Measurements from ENCODE around the gene CSF3R.
A peak's percentile ranks its signal among the peaks of the same experiment; 100 is the strongest.
"Not testable (repeated sequence)": the region's sequence is repeated elsewhere in the genome, so short reads cannot be mapped to it uniquely, and the experiment has no call there.

The CSF3R gene

DNA sequence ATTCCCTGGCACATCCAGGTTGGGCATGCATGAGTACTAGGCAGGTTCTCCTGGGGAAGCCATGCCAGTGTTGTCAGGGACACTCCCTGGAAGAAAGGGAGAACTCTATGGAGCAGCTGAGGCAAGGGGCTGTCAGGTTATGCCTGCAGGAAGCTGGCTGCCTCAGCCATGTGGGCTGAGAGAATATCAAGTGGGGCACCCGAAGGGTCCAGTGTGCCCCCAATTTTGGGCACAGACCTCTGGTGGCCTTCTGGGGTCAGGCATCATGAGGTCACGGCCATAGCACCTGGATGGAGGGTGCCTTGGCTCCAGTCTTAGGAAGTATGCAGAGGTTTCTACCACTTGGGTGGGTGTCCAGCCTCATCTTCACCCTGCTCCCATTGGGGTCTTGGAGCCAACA lies 2.6 kb downstream of the CSF3R start:
- no peak for DNase-seq

DNA sequence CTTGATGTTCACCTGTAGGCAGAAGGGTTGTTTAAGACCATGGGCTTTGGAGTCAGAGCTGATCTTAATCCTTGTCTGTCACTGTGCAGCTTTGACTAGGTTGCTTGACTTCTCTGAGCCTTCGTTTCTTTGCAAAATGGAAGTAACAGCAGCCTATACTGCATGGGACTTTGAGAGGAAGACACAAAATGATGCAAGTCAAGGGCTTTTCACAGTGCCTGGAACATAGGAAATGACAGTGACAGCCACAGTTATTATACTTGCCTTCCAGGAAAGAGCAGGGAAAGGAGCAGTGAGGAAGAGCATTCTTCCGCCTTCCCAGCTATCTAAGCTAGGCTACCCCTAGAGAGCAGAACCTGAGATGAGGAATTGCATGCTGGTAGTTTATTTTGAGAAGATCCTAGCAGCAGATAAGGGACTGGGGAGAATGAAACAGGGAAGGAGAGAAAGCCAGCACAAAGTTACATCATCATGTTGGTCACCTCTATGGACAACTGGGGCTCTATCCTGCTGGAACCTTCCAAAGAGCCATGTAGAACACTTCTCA lies 3.1 kb downstream of the CSF3R start:
- DNase-seq: peak; percentile 74

DNA sequence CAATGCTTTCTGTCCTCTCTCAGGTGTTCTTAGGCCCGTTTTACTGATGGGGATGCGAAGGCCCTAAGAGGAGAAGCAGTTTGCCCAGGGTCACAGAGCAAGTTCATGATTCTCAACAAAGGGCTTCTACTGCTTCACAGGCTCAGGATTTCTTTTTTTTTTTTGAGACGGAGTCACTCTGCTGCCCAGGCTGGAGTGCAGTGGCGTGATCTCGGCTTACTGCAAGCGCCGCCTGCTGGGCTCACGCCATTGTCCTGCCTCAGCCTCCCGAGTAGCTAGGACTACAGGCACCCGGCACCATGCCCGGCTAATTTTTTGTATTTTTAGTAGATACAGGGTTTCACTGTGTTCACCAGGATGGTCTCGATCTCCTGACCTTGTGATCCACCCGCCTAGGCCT lies 5.1 kb downstream of the CSF3R start:
- not testable (repeated sequence) for DNase-seq

DNA sequence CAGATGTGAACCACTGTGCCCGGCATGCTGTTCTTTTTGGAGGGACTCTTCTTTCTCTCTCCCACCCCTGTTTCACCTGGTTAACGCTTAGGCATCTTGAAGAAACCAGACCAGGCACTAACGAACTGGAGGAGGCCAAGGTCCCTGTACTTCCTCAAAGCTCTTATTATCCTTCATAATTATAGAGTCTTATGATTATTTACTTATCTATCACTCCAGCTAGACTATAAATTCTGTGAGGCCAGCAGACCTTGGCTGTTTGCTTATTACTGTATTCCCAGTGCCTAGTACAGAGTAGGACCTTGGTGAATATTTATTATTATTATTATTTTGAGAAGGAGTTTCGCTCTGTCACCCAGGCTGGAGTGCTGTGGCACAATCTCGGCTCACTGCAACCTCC lies 5.8 kb downstream of the CSF3R start:
- DNase-seq: no peak

GRCh38 chr1:36475910-36476604 lies 6.7 kb downstream of the CSF3R start:
- peak; percentile 13 for DNase-seq

DNA sequence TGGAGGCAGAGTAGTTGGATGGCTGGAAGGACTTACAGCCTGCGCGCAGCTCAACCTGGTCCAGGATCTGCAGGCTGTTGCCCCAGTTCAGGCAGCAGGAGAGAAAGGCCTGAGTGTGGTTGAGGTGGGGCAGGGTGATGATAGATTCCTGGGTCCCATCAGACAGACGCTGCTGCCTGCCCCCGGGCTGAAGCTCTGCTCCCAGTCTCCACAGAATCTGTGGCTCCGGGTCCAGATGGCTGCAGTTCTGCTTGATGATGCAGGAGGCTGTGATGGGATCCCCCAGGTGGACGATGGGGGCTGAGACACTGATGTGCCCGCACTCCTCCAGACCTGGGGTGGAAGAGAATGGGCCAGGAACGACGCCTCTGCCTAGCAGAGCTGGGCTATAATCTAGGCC lies 7.4 kb downstream of the CSF3R start:
- no peak for DNase-seq

- no peak for DNase-seq
Observed at GRCh38 chr1:36472656-36473055, 10.1 kb downstream of the CSF3R start.

- DNase-seq: no peak
Observed at GRCh38 chr1:36471830-36472641, 10.7 kb downstream of the CSF3R start.

- DNase-seq: no peak
Observed at GRCh38 chr1:36469163-36469562, 13.6 kb downstream of the CSF3R start.

DNA sequence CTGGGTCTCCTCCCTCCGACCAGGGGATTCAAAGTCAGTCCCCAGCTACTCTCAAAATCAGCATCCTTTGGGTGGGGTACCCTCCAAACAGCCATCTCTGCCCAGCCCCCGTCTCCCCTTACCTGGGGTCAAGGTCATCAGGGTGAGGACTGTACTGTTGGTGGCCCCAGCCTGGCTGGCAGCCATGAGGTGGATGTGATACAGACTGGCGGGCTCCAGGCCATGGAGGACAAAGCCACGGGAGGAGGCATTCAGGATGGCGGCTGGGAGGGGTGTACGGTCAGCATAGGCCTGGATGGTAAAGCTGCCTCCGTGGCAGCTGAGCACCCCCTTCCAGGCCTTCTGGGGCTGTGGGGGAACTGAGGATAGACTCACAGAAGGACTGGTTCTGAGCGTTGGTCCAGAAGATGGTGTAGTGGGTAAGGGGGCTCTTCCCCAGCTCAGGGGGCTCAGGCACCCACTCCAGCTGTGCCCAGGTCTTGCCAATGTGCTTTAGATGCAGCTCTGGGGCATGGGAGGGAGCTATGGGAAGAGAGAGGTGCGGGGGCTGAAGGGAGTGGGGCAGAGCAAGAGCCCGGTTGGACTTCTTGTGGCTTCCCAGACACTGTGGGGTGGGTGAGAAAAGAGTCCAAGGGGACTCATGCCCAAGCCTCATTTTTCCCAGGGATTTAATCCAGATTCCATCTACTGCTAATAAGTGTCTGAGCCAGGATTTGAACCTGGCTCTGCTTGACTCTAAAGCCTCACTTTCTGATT lies 14.8 kb downstream of the CSF3R start:
- DNase-seq: no peak

DNA sequence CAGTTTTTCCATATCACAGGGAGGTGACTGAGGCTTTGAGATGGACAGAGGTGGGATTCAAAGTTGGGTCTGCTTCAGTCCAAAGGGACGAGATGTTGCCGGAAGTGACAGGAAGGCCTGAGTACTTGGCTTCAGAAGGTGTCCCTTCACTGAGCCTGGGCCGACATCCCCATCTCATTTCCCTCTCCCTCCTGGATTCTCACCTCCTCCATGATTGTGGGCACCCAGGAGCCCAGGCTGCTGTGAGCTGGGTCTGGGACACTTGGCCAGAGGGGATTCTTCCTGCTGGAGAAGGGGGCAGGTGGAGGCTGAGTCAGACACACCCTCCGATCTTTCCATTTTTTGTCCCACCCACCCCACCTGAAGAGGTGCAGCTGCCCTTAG lies 15.7 kb downstream of the CSF3R start:
- DNase-seq: no peak

DNA sequence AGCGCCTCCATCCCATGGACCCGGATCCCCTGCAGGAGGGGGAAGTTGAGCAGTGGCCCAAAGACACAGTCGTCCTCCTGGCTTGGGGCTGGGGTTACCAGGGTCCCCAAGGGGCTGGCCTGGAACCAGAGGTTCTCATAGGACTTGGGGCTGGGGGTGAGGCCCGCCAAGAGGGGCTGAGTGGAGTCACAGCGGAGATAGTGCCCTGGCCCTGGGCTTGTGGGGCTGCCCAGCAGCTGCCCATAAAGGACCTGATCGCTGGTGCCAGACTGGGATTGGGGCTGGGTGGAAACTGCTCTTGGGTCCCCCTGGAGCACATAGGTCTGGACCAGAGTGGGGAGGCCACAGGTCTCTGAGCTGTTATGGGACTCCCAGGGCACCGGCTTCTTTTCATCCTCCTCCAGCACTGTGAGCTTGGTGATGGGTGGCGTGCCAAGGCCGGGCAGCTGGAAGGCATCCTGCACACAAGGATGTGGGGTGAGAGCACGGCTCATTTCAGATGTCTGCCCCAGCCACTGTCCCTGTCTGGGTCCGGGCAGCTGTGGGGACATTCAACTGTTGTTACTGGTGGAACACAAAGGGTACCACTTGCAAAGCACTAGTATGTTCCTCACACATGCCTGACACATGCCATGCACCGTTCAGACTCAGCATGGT lies 16.2 kb downstream of the CSF3R start:
- no peak for DNase-seq

DNA sequence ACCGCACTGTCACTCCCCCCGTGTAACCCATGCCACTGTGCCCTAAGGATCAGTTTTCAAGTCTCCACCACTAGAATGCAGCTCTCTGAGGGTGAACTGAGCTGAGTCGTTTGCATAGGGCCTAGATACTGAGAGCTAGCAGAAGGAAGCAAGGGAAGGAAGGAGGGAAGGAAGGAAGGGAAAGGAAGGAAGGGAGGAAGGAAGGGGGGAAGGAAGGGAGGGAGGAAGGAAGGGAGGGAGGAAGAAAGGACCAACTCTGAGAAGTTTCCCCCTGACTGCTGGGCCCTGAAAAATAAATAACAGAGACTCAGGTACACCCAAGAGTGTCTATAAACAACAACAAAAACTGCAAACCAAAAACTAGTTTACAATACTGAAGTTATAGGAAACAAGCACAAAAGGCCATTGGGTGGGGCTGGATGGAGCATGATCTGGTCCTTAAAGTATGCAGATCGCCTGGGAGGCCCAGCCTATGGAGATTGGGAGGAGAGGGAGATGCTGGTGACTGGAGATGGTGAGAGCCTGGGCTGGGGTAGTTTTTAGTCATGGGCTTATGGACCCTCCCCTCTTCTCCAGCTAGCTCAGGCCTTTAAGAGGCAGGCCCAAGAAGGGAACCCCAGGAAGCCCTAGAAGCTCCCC lies 16.9 kb downstream of the CSF3R start:
- no peak for DNase-seq

- DNase-seq: peak; percentile 45
Observed at GRCh38 chr1:36464605-36465393, 17.9 kb downstream of the CSF3R start.

DNA sequence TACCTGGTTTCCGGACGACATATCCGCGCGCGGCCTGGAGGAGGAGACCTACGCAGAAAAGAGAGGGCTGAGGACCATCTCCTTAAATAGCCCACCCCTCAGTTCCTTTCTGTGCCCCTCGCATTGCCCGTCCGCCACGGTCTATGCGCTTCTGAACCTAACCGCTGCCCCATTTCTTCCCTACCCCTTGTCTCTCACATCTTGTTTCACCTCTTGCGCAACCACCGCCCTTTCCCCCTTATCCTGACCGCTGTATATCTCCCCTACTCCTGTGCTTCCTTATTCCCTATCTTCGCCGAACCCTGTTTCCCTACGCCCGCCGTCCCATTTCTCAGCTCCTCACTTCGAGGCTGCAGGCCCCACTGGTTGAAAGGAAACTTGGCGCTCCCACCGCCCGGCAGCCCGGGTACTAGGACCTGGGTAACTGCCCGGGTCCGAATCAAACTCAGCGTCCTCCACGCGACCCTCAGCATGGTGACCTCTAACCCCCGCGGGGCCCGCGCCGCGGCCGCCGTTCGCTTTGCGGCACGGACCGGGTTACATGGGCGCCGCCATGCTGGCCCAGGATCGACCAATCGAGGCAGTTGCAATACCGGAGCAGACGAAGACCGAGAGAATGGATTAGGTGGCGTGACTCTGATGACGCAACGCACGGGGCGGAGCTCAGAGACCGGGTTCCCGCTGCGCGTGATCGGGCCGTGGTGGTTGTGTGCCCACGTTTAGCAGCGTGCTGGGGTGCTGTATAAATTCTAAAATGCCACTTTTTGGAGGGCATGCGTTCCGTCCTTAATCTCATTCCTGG lies 18.7 kb downstream of the CSF3R start, which contains the start of gene MRPS15:
TSS of gene MRPS15 (minus strand) at position 582 of the 802 bp plus-strand sequence. CDS start at position 473, 109 bp downstream.
- DNase-seq: peak; percentile 97

GRCh38 chr1:36463463-36463802 lies 19.3 kb downstream of the CSF3R start:
- DNase-seq: no peak

DNA sequence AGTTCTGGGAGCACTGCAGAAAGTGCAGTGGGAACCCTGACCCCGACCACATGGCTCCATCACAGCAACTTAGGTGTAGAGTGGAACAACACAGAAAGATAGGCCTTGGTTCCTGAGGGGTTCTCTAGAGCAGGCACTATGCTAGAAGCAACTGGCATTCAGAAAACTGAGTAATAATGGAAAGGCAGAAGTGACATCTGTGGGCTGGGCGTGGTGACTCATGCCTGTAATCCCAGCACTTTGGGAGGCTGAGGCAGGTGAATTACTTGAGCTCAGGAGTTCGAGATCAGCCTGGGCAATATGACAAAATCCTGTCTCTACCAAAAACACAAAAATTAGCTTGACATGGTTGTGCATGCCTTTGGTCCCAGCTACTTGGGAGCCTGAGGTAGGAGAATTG lies 23.8 kb downstream of the CSF3R start:
- DNase-seq: peak; percentile 52

GRCh38 chr1:36457691-36458090 lies 25.0 kb downstream of the CSF3R start:
- peak; percentile 67 for DNase-seq

DNA sequence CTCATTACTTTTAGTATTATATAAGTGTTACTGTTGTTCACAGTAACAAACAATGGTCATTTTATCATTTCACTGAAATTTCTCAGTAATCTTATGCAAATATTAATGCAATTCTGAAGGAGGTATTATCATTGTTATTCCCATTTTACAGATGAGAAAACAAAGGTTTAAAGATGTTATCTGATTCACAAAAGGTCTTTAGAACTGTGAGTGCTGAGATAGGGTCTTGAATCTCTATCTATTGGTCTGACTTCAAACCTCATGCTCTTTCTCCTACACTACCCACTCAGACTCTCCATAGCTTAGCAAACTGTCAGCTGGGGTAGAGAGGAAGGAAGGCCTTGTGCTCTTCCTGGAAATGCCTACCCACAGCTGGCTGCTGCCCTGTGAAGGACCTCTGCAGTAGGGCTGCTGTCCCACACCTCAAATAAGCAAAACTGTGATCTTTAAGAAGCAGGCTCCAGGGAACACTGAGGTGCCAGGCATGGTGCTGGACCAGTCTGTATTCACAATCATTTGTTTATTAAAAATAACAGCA lies 26.3 kb downstream of the CSF3R start:
- DNase-seq: no peak

DNA sequence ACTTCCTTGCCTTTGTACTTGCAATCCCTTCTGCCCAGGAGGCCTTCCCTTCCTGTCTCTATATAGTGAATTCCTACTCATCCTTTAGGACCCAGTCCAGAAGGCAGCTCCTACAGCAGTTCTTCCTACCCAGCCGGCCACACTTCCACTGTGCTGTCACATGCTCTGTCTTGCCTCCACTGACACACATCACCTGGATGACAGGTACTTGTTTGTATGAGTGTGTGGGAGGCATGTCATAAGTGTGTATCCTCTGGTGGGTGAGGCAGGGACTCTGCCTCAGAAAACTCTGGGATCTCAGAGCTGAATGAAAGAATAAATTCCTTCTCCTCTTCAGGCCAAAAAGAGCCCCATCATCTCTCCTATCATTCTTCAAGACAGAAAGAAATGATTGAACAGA lies 27.3 kb downstream of the CSF3R start:
- no peak for DNase-seq
